Measurements from ENCODE around the gene ATP6V0E2. TPM values are rescaled to one million over a fixed set of nuclear protein-coding genes. Genes with fewer than 3 reads are reported as not detected.
"Not testable (repeated sequence)": the region's sequence is repeated elsewhere in the genome, so short reads cannot be mapped to it uniquely, and the experiment has no call there.

The ATP6V0E2 gene
- total RNA-seq, 1 donor from 2014 or later: 16.0 TPM

DNA sequence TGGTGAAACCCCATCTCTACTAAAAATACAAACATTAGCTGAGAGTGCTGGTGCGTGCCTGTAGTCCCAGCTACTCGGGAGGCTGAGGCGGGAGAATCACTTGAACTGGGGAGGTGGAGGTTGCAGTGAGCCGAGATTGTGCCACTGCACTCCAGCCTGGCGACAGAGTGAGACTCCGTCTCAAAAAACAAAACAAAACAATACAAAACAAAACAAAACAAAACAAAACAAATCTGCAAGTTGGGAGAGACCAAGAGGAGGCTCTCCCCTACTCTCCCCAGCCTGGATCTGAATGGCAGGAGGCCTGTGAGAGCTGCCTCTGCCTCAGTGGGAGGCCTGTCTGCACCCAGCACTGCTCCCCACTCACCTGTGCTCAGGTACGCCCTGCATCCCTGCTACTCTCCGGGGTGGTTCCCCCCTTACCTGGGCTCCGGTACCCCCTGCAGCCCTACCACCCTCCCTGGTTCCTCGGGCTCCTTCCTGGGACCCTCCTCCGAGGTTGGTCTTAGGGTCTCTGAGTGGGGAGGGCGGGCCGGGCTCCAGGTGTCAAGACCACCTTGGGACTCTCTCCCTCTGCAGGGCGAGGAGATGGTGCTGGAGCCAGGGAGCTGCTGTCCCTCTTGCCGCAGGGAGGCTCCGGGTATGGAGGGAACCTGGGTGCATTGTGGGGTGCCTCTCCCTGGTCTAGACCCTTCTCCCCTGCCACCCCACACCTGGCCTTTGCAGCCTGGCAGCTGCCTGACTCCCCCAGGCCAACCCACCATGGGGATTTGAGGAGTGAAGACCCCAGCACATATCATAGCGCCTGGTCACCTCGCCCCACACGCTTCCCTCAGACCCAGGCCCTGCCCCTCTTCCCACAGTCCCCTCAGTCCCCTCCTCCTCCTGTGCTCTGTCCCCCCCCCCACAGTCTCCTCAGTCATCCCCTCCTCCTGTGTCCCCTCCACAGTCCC, 45.1 kb upstream of the ATP6V0E2 start:
- no peak for FAIRE-seq
- no peak for TF ChIP-seq EZH2 (IDR thresholded peaks at IDR 0.05; ENCODE audit: insufficient read depth, low read length)
- TF ChIP-seq, protein P1, sequence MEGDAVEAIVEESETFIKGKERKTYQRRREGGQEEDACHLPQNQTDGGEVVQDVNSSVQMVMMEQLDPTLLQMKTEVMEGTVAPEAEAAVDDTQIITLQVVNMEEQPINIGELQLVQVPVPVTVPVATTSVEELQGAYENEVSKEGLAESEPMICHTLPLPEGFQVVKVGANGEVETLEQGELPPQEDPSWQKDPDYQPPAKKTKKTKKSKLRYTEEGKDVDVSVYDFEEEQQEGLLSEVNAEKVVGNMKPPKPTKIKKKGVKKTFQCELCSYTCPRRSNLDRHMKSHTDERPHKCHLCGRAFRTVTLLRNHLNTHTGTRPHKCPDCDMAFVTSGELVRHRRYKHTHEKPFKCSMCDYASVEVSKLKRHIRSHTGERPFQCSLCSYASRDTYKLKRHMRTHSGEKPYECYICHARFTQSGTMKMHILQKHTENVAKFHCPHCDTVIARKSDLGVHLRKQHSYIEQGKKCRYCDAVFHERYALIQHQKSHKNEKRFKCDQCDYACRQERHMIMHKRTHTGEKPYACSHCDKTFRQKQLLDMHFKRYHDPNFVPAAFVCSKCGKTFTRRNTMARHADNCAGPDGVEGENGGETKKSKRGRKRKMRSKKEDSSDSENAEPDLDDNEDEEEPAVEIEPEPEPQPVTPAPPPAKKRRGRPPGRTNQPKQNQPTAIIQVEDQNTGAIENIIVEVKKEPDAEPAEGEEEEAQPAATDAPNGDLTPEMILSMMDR (IDR thresholded peaks at IDR 0.05; ENCODE audit: insufficient read depth, low read depth, low read length): no peak
- Histone ChIP-seq H3K79me2 (ENCODE audit: insufficient read depth, low read length) (no peaks in the 10 kb centered on the region), H3K9ac (ENCODE audit: low read length) (no peak overlapping the region), H2AFZ (ENCODE audit: low read depth, low read length) (no peak overlapping the region), H3K4me2 (ENCODE audit: low read length) (no peak overlapping the region), H3K4me3 (ENCODE audit: insufficient read depth, low read depth, low read length) (no peak overlapping the region), H3K36me3 (ENCODE audit: insufficient read depth, low read length) (no peaks in the 10 kb centered on the region), H3K9me3 (ENCODE audit: insufficient read depth, low read depth, low read length) (no peaks in the 10 kb centered on the region), H3K27ac (ENCODE audit: low read depth, low read length) (no peak overlapping the region), H3K27me3 (ENCODE audit: insufficient read depth, low read length) (peaks cover 4% of the 10 kb centered on the region), H3K4me1 (ENCODE audit: insufficient read depth, low read length) (no peaks in the 10 kb centered on the region), H4K20me1 (ENCODE audit: insufficient read depth, low read length) (no peaks in the 10 kb centered on the region)
- H3K4me3 Mint-ChIP-seq (ENCODE audit: unreplicated experiment): no peak overlapping the region
- peaks cover 1% of the 10 kb centered on the region for H3K4me1 Mint-ChIP-seq (ENCODE audit: low read depth, unreplicated experiment)
- no peak for DNase-seq (ENCODE audit: low read depth)
- H3K27ac Mint-ChIP-seq (ENCODE audit: unreplicated experiment): no peak overlapping the region
- H3K27me3 Mint-ChIP-seq (ENCODE audit: low read depth, unreplicated experiment): peaks cover 28% of the 10 kb centered on the region
- no peaks in the 10 kb centered on the region for H3K9me3 Mint-ChIP-seq (ENCODE audit: unreplicated experiment)
- H3K36me3 Mint-ChIP-seq (ENCODE audit: low read depth, unreplicated experiment): no peaks in the 10 kb centered on the region

DNA sequence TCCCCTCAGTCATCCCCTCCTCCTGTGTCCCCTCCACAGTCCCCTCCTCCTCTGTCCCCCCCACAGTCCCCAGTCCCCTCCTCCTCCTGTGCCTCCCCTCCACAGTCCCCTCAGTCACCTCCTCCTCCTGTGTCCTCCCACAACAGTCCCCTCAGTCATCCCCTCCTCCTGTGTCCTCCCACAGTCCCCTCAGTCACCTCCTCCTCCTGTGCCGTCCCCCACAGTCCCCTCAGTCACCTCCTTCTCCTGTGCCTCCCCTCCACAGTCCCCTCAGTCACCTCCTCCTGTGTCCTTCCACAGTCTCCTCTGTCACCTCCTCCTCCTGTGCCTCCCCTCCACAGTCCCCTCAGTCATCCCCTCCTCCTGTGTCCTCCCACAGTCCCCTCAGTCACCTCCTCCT, 43.2 kb upstream of the ATP6V0E2 start:
- H3K4me2 ChIP-seq (ENCODE audit: low read length); H3K36me3 ChIP-seq (ENCODE audit: insufficient read depth, low read length); H3K27ac ChIP-seq (ENCODE audit: low read depth, low read length); H3K9ac ChIP-seq (ENCODE audit: low read length); H3K9me3 Mint-ChIP-seq (ENCODE audit: unreplicated experiment); H3K4me1 ChIP-seq (ENCODE audit: insufficient read depth, low read length); H3K4me3 Mint-ChIP-seq (ENCODE audit: unreplicated experiment); H3K4me1 Mint-ChIP-seq (ENCODE audit: low read depth, unreplicated experiment); DNase-seq (ENCODE audit: low read depth); H3K4me3 ChIP-seq (ENCODE audit: insufficient read depth, low read depth, low read length); H3K9me3 ChIP-seq (ENCODE audit: insufficient read depth, low read depth, low read length); H4K20me1 ChIP-seq (ENCODE audit: insufficient read depth, low read length); H3K79me2 ChIP-seq (ENCODE audit: insufficient read depth, low read length); FAIRE-seq; H2AFZ ChIP-seq (ENCODE audit: low read depth, low read length); H3K27ac Mint-ChIP-seq (ENCODE audit: unreplicated experiment); H3K36me3 Mint-ChIP-seq (ENCODE audit: low read depth, unreplicated experiment): not testable (repeated sequence)
- peaks cover 13% of the 10 kb centered on the region for H3K27me3 ChIP-seq (ENCODE audit: insufficient read depth, low read length)
- peaks cover 40% of the 10 kb centered on the region for H3K27me3 Mint-ChIP-seq (ENCODE audit: low read depth, unreplicated experiment)

DNA sequence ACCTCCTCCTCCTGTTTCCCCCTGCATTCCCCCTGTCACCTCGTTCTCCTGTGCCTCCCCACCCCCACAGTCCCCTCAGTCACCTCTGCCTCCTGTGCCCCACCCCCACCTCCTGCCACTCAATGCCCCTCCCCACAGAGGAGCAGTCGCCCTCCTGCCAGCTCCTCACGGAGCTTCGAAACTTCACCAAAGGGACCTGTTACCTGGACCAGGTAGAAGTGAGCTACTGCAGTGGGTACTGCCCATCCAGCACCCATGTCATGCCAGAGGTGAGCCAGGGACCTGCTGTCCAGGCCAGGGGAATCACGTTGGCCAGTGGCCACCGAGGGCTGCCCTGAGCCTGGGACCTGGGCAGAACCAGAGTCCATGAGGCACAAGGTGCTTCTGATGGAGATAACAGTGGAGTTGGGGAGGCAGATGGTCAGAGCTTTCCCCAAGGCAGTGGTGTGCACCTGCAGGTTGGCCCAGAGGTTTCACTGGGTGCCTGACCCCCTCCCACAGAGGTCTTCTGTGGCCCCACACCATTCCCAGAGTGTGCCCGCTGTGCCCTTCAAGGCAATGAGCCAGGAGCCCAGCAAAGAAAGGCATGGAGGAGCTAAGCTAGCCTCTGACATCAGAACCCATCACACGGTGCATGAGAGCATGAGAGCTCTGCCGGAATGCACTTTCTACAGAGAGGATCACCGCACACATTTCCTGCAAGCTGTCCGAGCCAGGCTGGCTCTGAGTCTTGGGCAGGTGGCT, 42.6 kb upstream of the ATP6V0E2 start:
- Histone ChIP-seq H3K4me2 (ENCODE audit: low read length) (no peak overlapping the region), H3K9me3 (ENCODE audit: insufficient read depth, low read depth, low read length) (no peaks in the 10 kb centered on the region), H3K27me3 (ENCODE audit: insufficient read depth, low read length) (peaks cover 13% of the 10 kb centered on the region), H3K9ac (ENCODE audit: low read length) (no peak overlapping the region), H3K4me3 (ENCODE audit: insufficient read depth, low read depth, low read length) (no peak overlapping the region), H4K20me1 (ENCODE audit: insufficient read depth, low read length) (no peaks in the 10 kb centered on the region), H3K36me3 (ENCODE audit: insufficient read depth, low read length) (no peaks in the 10 kb centered on the region), H3K79me2 (ENCODE audit: insufficient read depth, low read length) (no peaks in the 10 kb centered on the region), H3K4me1 (ENCODE audit: insufficient read depth, low read length) (no peaks in the 10 kb centered on the region), H3K27ac (ENCODE audit: low read depth, low read length) (no peak overlapping the region), H2AFZ (ENCODE audit: low read depth, low read length) (no peak overlapping the region)
- TF ChIP-seq, protein P1 (IDR thresholded peaks at IDR 0.05; ENCODE audit: insufficient read depth, low read depth, low read length): no peak
- Mint-ChIP-seq H3K27ac (ENCODE audit: unreplicated experiment) (no peak overlapping the region), H3K36me3 (ENCODE audit: low read depth, unreplicated experiment) (no peaks in the 10 kb centered on the region), H3K4me1 (ENCODE audit: low read depth, unreplicated experiment) (peaks cover 1% of the 10 kb centered on the region), H3K9me3 (ENCODE audit: unreplicated experiment) (no peaks in the 10 kb centered on the region), H3K27me3 (ENCODE audit: low read depth, unreplicated experiment) (peaks cover 39% of the 10 kb centered on the region), H3K4me3 (ENCODE audit: unreplicated experiment) (no peak overlapping the region)
- no peak for DNase-seq (ENCODE audit: low read depth)
- FAIRE-seq: no peak

All from astrocyte (in vitro differentiated cells and primary cell).